Colon (tissue), 2 donors: ENCODE data around the gene DDX50.
A peak's percentile ranks its signal among the peaks of the same experiment; 100 is the strongest.

ENCODE experiments used
- FAIRE-seq: peaks from 2 replicates; lab custom pipeline; 2012; peaks lifted over from hg19 to GRCh38; lab: Jason Lieb, UNC
- donor health status: control.
- donor health status: control.

DDX50 gene

GRCh38 chr10:68988530-68989316 is 87.6 kb downstream of the DDX50 start, which contains the start of gene KIFBP:
Gene KIFBP, plus strand, starts transcription at chr10:68988803. Its CDS starts 30 bp downstream, at chr10:68988833.
- FAIRE-seq, result peak; percentile 71

- FAIRE-seq, result no peak
Observed at GRCh38 chr10:68989317-68989990, 88.3 kb downstream of the DDX50 start.

DNA sequence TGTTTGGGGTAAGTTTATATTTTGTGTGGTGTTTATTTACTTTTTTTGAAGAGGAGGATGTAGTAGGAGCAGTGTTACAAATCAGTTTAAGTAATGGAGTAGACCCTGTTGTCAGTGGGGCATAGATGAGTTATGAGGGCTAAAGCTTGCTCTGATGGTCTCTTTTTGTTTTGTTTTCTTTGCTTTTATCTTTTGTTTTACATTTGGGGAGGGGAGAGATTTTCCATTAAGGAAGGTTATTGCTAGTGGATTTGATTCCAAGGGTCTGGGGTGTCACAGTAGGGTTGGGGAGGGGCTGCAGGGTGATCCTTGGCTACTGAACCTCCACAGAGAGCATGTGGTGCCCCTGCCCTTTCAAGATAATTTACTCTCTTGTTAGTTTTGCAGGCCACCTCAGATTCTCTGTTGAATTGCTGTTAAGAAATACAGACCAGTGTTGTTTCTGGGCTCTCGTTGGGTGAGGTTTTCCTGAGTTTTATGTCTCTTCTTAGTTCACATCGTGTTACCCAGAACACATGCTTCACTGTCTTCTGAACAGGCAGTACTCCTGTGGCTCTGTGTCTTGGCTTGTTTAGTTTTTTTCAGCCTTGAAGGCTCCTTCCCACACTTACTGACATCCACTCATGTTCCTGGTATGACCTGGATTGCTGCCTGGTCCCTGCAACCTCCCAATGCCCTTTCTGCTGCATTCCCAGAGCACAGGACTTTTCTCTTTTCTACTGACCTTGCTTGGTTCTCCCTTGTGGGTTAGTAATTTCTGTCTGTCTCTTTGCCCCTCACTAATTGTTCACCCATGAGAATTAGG is 91.7 kb downstream of the DDX50 start:
- FAIRE-seq, result no peak
